ENCODE data around the gene GALNT3.
A peak's percentile ranks its signal among the peaks of the same experiment; 100 is the strongest.

Gene GALNT3

DNA sequence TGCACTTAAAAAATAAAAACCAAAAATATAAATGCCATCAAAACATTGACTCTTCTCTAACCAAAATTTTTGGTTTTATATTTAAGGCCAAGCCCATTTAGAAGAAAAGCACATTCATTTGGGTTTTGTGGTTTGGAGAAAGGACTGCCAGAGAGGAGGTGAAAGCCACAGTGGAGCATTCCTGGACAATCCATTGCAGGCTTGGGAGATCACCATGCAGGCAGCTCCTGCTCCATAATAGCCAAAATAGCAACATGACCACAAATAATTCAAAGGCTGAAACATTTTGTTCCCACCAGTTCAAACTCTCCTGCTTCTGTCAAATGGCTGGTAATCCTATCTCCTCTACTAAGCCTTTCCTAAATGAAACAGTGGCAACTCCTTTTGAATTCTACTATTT, 73.5 kb downstream of the GALNT3 start:
- no peak for DNase-seq

DNA sequence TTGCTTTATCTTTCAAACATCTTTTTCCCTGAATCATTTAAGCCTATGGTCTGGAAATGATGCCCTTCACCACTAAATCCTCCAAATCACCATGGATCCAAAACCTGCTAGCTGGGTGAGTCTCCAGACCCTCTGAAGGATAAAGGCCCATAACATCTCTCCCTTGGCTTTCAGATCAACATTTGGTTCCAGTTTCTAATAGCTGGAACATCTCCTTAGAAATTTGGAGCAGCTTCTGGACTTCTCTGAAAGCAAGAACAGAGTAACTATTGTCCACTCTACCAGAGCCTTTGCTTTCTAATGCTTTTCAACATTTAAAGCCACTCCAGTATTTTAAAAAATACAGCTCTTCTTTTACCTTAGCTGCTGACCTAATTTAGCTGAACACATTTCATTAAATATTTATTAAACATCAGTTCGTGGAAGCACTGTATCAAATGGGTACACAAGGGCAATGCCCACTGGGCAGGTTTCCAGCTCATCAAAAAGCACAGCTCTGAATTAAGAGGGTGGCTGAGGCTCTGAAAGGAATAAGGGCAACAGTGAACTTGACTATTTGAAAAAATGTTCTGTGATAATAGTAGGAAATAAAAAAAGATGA, 75.3 kb downstream of the GALNT3 start:
- DNase-seq = no peak

DNA sequence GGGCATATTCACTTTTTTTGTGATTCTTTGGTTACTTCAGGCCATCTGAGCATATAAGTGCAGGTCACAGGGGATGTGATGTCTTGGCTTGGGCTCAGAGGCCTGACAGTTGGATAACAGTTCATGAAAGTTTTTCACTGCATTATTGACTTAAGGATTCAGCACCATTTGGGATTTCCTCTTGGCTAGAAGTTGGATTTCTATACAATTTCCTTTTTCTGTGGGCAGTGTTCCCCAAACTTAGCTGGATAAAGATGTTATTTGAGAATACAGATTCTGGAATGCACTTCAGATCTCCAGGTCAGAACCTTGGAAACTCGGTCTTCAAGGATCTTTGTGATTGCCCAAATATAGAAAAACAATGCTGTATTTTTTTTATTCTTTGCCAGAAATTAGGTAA, 78.0 kb downstream of the GALNT3 start:
- no peak for DNase-seq

DNA sequence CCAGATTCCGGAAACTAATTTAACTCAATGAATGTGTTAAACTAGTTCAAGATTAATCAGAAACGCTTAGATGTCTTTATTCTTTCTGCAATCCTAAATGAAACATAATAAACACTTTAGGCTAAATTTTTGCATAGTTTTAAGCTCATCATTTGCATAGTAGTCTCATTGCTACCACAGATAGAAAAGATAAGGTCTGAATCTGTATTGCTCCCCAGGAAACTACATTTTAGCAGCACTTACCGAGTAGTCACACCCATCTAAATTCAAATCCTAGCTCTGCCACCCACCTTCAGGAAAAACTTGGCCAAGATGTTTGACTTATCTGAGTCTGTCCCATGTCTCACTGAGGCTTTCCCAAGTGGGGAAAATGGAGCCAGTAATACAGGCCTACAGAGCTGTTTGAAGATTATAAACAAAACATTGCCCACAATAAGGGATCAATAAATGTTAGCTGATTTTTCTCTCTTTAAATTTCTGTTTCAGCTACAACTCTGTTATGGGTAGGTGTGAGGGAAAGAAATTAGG, 87.0 kb downstream of the GALNT3 start:
- no peak for DNase-seq

DNA sequence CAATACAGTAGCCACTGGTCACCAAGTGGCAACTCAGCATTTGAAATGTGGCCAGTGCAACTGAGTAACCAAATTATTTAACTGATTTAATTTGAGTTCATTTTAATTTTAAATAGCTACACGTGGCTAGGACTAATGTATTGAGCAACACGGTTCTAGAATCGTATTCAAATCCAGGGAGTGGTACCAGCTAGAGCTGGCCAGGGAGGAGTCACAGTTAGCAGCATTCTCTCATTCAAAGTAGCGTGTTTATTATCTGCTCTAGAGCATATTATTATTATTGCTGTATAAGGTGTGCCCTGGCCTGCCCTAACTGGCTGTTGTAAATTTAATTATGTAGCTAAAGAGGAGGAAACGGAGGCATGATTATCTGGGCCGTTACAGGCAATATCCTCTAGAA, 92.9 kb downstream of the GALNT3 start:
- DNase-seq = no peak

DNA sequence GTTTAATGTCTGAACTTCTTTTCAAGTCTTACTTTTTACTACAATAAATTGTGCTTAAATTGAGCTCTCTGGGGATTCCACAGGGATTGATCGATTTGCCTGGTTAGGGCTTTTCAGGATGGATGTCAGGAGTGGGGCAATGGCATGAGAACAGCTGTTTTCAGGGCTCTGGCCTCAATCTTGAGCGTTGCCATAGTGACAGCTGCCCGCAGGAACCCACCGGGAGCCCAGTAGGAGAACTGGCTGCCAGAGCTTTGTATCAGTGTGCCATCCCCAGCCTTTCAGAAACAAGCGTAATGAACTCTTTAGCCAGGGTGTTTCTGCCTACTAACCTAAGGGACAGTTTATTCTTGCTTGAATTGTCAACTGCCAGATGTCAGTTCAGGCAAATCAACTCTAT, 93.5 kb downstream of the GALNT3 start:
- no peak for DNase-seq

DNA sequence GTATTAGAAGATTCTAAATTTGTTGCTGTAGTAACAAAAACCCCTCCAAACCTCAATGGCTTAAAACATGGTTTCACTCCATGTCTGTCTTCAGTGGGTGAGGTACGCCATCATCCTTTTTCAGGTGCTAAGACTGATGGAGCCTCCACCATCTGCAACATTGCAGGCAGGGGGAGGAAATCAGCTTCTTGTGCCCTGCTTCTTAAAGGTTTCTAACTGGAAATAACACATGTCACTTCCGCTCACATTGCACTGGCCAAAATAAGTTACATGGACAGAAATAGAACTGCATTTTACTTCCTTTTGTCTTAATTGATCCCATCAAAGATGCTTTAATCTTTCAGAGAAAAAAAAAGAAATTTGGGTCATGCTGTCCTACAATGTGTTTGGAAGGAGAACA, 94.1 kb downstream of the GALNT3 start:
- DNase-seq = no peak

DNA sequence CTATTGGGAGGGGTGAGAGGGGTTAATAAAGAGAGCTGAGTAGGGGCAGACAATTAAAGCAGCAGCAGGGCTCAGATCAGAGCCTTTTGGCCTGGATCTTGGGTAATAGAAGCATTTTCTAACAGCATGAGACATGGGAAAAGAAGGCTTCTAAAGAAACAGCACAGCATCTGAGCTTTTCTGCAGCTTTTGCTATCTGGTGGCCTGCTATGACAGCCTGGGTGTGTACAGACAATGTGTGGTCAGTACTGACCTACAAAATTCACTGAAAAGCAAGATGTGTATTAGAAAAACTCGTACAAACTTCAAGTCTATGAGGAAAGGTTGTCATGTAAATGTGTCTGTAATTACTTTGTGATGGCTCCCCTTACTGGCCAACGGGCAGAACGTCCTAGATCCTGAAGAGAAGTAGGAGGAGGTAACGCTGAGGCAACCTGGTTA, 95.6 kb downstream of the GALNT3 start:
- DNase-seq = peak; percentile 30

DNA sequence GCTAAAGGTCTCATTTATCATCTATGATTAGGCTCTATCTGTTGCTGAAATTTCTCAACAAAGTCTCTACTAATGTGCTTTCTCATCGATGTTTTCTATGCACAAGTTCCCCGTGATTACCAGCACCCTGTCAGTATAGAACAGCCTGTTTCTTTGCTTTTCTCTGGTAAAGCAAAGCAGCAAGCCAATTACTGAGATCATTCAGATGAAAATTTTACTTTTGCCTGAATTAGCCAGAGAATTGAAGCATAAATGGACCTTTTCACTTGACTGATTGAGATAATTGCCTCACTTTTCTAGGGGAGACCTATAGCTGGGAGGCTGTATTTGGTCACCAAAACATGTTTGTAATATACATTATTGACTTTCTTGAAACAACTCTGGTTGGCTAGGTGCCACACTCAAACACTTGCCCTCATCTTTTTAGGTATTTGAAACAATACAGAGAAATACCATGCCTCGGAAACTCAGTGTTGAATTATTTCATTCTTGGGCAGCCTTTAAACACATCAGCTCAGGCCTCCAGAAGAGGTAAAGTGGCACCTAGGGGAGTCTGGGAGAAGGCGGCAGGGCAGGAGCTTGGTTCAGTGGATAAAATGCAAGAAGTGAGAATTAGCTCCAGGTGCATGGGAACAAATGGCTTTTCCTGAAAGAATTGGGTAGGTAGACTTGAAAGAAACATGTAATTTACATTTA, 96.2 kb downstream of the GALNT3 start:
- no peak for DNase-seq
